Measurements from ENCODE around the gene SPATC1L.
"Not testable (repeated sequence)": the region's sequence is repeated elsewhere in the genome, so short reads cannot be mapped to it uniquely, and the experiment has no call there.

Gene SPATC1L

GRCh38 chr21:46189213-46189958, 5.1 kb upstream of the SPATC1L start:
- DNase-seq (ENCODE audit: low read depth): no peak
- TF ChIP-seq, protein P1, sequence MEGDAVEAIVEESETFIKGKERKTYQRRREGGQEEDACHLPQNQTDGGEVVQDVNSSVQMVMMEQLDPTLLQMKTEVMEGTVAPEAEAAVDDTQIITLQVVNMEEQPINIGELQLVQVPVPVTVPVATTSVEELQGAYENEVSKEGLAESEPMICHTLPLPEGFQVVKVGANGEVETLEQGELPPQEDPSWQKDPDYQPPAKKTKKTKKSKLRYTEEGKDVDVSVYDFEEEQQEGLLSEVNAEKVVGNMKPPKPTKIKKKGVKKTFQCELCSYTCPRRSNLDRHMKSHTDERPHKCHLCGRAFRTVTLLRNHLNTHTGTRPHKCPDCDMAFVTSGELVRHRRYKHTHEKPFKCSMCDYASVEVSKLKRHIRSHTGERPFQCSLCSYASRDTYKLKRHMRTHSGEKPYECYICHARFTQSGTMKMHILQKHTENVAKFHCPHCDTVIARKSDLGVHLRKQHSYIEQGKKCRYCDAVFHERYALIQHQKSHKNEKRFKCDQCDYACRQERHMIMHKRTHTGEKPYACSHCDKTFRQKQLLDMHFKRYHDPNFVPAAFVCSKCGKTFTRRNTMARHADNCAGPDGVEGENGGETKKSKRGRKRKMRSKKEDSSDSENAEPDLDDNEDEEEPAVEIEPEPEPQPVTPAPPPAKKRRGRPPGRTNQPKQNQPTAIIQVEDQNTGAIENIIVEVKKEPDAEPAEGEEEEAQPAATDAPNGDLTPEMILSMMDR (IDR thresholded peaks at IDR 0.05; ENCODE audit: control insufficient read depth, extremely low read depth, insufficient read depth): no peak
- peak overlapping the region; percentile 21 for H3K4me3 ChIP-seq (ENCODE audit: low read depth, low read length)

- H3K4me3 ChIP-seq (ENCODE audit: low read depth, low read length): peak overlapping the region; percentile 21
- peak; percentile 80 for DNase-seq (ENCODE audit: low read depth)
- TF ChIP-seq, protein P1 (IDR thresholded peaks at IDR 0.05; ENCODE audit: control insufficient read depth, extremely low read depth, insufficient read depth): no peak
Measured at GRCh38 chr21:46188226-46189212, 4.3 kb upstream of the SPATC1L start.

DNA sequence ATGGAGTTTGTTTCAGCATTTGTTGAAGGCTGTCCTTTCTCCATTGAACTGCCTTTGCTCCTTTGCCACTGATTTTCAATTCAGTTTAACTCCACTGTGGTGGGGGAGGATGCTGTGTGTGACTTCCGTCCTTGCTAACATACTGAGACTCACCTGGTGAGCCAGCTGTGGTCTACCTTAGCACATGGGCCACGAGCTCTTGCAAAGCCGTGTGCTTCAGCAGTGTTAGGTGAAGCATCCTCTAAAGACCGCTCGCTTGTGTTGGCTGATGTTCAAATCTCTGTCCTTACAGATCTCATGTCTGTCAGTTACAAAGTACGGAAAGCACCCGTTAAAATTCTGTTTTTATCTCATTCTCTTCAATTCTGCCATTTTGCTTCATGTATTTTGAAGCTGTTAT, 3.6 kb upstream of the SPATC1L start:
- TF ChIP-seq, protein P1 (IDR thresholded peaks at IDR 0.05; ENCODE audit: control insufficient read depth, extremely low read depth, insufficient read depth): no peak
- no peak for DNase-seq (ENCODE audit: low read depth)
- no peak overlapping the region for H3K4me3 ChIP-seq (ENCODE audit: low read depth, low read length)

DNA sequence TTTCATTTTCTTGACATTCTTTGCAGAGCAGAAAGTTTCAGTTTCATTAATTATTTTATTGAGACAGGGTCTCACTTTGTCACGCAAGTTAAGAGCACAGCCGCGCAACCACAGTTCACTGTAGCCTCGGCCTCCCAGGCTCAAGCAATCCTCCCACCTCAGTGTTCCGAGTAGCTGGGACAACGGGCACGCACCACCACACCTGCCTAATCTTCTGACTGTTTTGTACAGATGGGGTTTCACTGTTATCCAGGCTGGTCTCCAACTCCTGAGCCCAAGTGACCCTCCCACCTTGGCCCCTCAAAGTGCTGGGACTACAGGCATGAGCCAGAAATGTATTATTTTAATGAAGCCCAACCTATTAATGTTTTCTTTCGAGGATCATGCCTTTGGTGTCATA, 3.0 kb upstream of the SPATC1L start:
- TF ChIP-seq, protein P1 (IDR thresholded peaks at IDR 0.05; ENCODE audit: control insufficient read depth, extremely low read depth, insufficient read depth): no peak

DNA sequence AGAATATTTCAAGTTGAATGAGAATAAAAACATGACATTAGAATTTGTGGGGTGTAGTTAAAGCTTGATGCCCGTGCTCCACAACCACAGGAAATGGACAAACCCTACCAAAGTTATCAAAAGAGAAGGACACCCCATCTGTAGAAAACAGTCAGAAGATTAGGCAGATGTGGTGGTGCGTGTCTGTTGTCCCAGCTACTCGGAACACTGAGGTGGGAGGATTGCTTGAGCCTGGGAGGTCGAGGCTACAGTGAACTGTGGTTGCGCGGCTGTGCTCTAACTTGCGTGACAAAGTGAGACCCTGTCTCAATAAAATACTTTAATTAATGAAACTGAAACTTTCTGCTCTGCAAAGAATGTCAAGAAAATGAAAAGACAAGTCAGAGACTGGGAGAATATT, 1.5 kb upstream of the SPATC1L start:
- TF ChIP-seq, protein P1 (IDR thresholded peaks at IDR 0.05; ENCODE audit: control insufficient read depth, extremely low read depth, insufficient read depth): no peak
- no peak overlapping the region for H3K4me3 ChIP-seq (ENCODE audit: low read depth, low read length)
- no peak for DNase-seq (ENCODE audit: low read depth)

More for the DNA sequence above, 3.0 kb upstream of the SPATC1L start:
- no peak overlapping the region for H3K4me3 ChIP-seq (ENCODE audit: low read depth, low read length)
- no peak for DNase-seq (ENCODE audit: low read depth)

- DNase-seq (ENCODE audit: low read depth): peak; percentile 67
- peak overlapping the region; percentile 99 for H3K4me3 ChIP-seq (ENCODE audit: low read depth, low read length)
- TF ChIP-seq, protein P1 (IDR thresholded peaks at IDR 0.05; ENCODE audit: control insufficient read depth, extremely low read depth, insufficient read depth): no peak
Measured at GRCh38 chr21:46184625-46185555, 631 bp upstream of the SPATC1L start.

GRCh38 chr21:46183337-46183909, 836 bp downstream of the SPATC1L start:
- DNase-seq (ENCODE audit: low read depth): not testable (repeated sequence)
- H3K4me3 ChIP-seq (ENCODE audit: low read depth, low read length): peak overlapping the region; percentile 99
